Right lobe of liver (tissue), 4 donors: ENCODE measurements around the gene MAST4.

Source experiments
- POLR2A ChIP-seq: fragments of 450-650 bp; IDR thresholded peaks from one replicate; pipeline ENCODE4 v1.6.1; 2017; ENCODE audit warnings: antibody characterized with exemption, mild to moderate bottlenecking
- TF ChIP-seq, protein P1 (sequence below), 4 donors: fragments of 200-600 bp in 3 of 4; fragments of 450-650 bp in 1 of 4; IDR thresholded peaks; one replicate each; pipeline versions ENCODE4 v1.5.1 to v1.8.0; 2016 to 2022; ENCODE audit warnings: antibody characterized with exemption in 4 of 4, mild to moderate bottlenecking in 2 of 4
- donor health status: DM: no; HTN: no; CAD: no.
- donor health status: DM: no; HTN: no; CAD: no.
- donor health status: DM: no; HTN: yes; CAD: no.

DNA sequence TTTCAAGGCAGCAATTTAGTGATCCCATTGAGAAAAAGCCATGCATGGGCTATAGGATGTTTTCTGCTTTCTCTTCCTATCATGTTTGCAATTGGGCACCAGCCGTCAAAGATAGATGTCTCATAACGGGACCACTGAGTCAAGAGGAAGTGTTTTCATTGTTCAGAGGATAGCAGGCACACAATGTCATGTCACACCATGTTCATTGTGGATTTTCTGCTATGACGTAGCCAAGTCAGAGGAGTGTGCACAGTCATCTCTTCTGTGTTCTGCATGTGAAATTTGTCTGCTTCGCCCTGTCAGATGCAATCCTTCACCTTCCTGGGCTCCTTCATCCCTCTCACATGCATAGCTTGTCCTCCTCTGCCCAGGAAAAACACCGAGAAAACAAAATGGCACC lies 494.4 kb downstream of the MAST4 start:
- TF ChIP-seq, protein P1, sequence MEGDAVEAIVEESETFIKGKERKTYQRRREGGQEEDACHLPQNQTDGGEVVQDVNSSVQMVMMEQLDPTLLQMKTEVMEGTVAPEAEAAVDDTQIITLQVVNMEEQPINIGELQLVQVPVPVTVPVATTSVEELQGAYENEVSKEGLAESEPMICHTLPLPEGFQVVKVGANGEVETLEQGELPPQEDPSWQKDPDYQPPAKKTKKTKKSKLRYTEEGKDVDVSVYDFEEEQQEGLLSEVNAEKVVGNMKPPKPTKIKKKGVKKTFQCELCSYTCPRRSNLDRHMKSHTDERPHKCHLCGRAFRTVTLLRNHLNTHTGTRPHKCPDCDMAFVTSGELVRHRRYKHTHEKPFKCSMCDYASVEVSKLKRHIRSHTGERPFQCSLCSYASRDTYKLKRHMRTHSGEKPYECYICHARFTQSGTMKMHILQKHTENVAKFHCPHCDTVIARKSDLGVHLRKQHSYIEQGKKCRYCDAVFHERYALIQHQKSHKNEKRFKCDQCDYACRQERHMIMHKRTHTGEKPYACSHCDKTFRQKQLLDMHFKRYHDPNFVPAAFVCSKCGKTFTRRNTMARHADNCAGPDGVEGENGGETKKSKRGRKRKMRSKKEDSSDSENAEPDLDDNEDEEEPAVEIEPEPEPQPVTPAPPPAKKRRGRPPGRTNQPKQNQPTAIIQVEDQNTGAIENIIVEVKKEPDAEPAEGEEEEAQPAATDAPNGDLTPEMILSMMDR (IDR thresholded peaks at IDR 0.05) = no peak
- TF ChIP-seq POLR2A = no peak
